SK-N-SH treated with all-trans-retinoic acid at 6 μM for 48 hours (cell line): Measurements from ENCODE around the gene NFIA.

Experiments
- BACH2 ChIP-seq: fragments of 250-450 bp; sonication (Bioruptor Pico); IDR thresholded peaks from 2 replicates; pipeline ENCODE4 v1.9.0; 2021; ENCODE audit warnings: mild to moderate bottlenecking, borderline replicate concordance
- PPARA ChIP-seq: fragments of 250-450 bp; sonication (Bioruptor Pico); IDR thresholded peaks from 2 replicates; pipeline ENCODE4 v1.5.0; 2020; ENCODE audit warnings: mild to moderate bottlenecking, borderline replicate concordance

GRCh38 chr1:61157468-61157987, 75.2 kb downstream of the NFIA start:
- TF ChIP-seq BACH2 (CRISPR knock-in tag) = no peak
- TF ChIP-seq PPARA (CRISPR knock-in tag) = no peak
